Skin epidermis (tissue), 12 donors: ENCODE results near the gene RASAL1.
"Not testable (repeated sequence)": the region's sequence is repeated elsewhere in the genome, so short reads cannot be mapped to it uniquely, and the experiment has no call there.

Source experiments
- H3K27ac ChIP-seq, 21 experiments: fragments of 200-600 bp; sonication (generic) in 11 of 21; one replicate each; pipeline ENCODE4 v1.5.0; 2020; ENCODE audit warnings: mild to moderate bottlenecking in 3 of 21, inconsistent platforms in 2 of 21, moderate library complexity in 2 of 21
- H3K4me3 ChIP-seq, 7 experiments: fragments of 200-600 bp; sonication (generic) in 2 of 7; one replicate each; pipeline ENCODE4 v1.5.0; 2020; ENCODE audit warnings: inconsistent platforms in 2 of 7, mild to moderate bottlenecking in 2 of 7, moderate library complexity in 1 of 7

RASAL1 gene

GRCh38 chr12:113142886-113143332 is 7.3 kb upstream of the RASAL1 start:
- Histone ChIP-seq H3K27ac (peak overlapping the region in 18 of 21 experiments; percentile 28 to 78 (median 64)), H3K4me3 (no peak overlapping the region)

GRCh38 chr12:113142173-113142885 is 6.8 kb upstream of the RASAL1 start:
- Histone ChIP-seq H3K4me3 (no peak overlapping the region), H3K27ac (peak overlapping the region in 19 of 21 experiments; percentile 28 to 78 (median 66))

- peak overlapping the region in 16 of 21 experiments; percentile 28 to 78 (median 64) for H3K27ac ChIP-seq
- not testable (repeated sequence) for H3K4me3 ChIP-seq
These were observed 6.2 kb upstream of the RASAL1 start for GRCh38 chr12:113141716-113142115.

GRCh38 chr12:113140706-113141105 is 5.1 kb upstream of the RASAL1 start:
- Histone ChIP-seq H3K27ac (no peak overlapping the region), H3K4me3 (no peak overlapping the region)

- H3K27ac ChIP-seq: no peak overlapping the region
- H3K4me3 ChIP-seq: no peak overlapping the region
These were observed 3.3 kb upstream of the RASAL1 start for GRCh38 chr12:113138826-113139225.

GRCh38 chr12:113137861-113138783 is 2.6 kb upstream of the RASAL1 start:
- H3K4me3 ChIP-seq: no peak overlapping the region

GRCh38 chr12:113136990-113137511 is 1.5 kb upstream of the RASAL1 start:
- peak overlapping the region in 8 of 21 experiments; percentile 17 to 91 (median 68) for H3K27ac ChIP-seq
- no peak overlapping the region for H3K4me3 ChIP-seq

More at GRCh38 chr12:113137861-113138783, 2.6 kb upstream of the RASAL1 start:
- H3K27ac ChIP-seq: peak overlapping the region in 2 of 21 experiments; percentile 9 to 91

GRCh38 chr12:113136128-113136989 is 798 bp upstream of the RASAL1 start:
- peak overlapping the region in 4 of 7 experiments; percentile 28 to 48 (median 40) for H3K4me3 ChIP-seq
- H3K27ac ChIP-seq: peak overlapping the region in 16 of 21 experiments; percentile 14 to 91 (median 48)

GRCh38 chr12:113134521-113134951 is 1.0 kb downstream of the RASAL1 start:
- peak overlapping the region in 8 of 21 experiments; percentile 45 to 91 (median 65) for H3K27ac ChIP-seq
- H3K4me3 ChIP-seq: peak overlapping the region in 5 of 7 experiments; percentile 28 to 48 (median 37)

GRCh38 chr12:113134071-113134470 is 1.5 kb downstream of the RASAL1 start:
- H3K4me3 ChIP-seq: peak overlapping the region in 4 of 7 experiments; percentile 28 to 48 (median 39)
- no peak overlapping the region for H3K27ac ChIP-seq

- Histone ChIP-seq H3K27ac (no peak overlapping the region), H3K4me3 (no peak overlapping the region)
These were observed 1.9 kb downstream of the RASAL1 start for GRCh38 chr12:113133666-113134065.

GRCh38 chr12:113133036-113133435 is 2.5 kb downstream of the RASAL1 start:
- H3K27ac ChIP-seq: no peak overlapping the region
- H3K4me3 ChIP-seq: no peak overlapping the region

- H3K4me3 ChIP-seq: no peak overlapping the region
- H3K27ac ChIP-seq: no peak overlapping the region
These were observed 4.0 kb downstream of the RASAL1 start for GRCh38 chr12:113131556-113131955.

GRCh38 chr12:113130457-113131135 is 5.0 kb downstream of the RASAL1 start:
- H3K4me3 ChIP-seq: no peak overlapping the region
- no peak overlapping the region for H3K27ac ChIP-seq

GRCh38 chr12:113129664-113130456 is 5.7 kb downstream of the RASAL1 start:
- no peak overlapping the region for H3K4me3 ChIP-seq
- no peak overlapping the region for H3K27ac ChIP-seq

GRCh38 chr12:113128802-113129663 is 6.5 kb downstream of the RASAL1 start:
- Histone ChIP-seq H3K27ac (no peak overlapping the region), H3K4me3 (no peak overlapping the region)

- Histone ChIP-seq H3K27ac (no peak overlapping the region), H3K4me3 (no peak overlapping the region)
These were observed 7.8 kb downstream of the RASAL1 start for GRCh38 chr12:113127791-113128199.
